OCI-LY1 (cell line): ENCODE results near the gene MMP25.

Experiments used
- CTCF ChIP-seq: fragments of 200-600 bp; sonication (generic), shearing (Covaris generic); IDR thresholded peaks from 2 replicates; pipeline ENCODE4 v1.5.1; 2017; ENCODE audit warnings: mild to moderate bottlenecking, antibody characterized with exemption, low read length, moderate library complexity, mixed read lengths
- EZH2 ChIP-seq: fragments of 200-600 bp; sonication (generic), shearing (Covaris generic); IDR thresholded peaks from 2 replicates; pipeline ENCODE4 v1.8.0; 2017; ENCODE audit warnings: borderline replicate concordance, mixed run types, mild to moderate bottlenecking, antibody characterized with exemption, low read length, moderate library complexity, mixed read lengths

GRCh38 chr16:3084491-3084890 lies 38.1 kb downstream of the MMP25 start:
- TF ChIP-seq CTCF (no peak), EZH2 (no peak)
